Mammary epithelial cell (primary cell): Measurements from ENCODE around the gene GRN.

Experiments
- CTCF ChIP-seq, 2 donors: IDR thresholded peaks in 1 of 2; conservative IDR thresholded peaks in 1 of 2; 2 replicates each; pipeline ENCODE4 v1.5.1; 2011 to 2012; ENCODE audit warnings: inconsistent platforms in 2 of 2, low read length in 2 of 2, mild to moderate bottlenecking in 2 of 2, control low read depth in 1 of 2, low read depth in 1 of 2; ENCODE audit not compliant: insufficient read depth in 1 of 2; ENCODE audit errors: extremely low read depth in 1 of 2
- EZH2 ChIP-seq: IDR thresholded peaks from 2 replicates; pipeline ENCODE4 v1.6.1; 2012; ENCODE audit warnings: low read length, inconsistent platforms, borderline replicate concordance

DNA sequence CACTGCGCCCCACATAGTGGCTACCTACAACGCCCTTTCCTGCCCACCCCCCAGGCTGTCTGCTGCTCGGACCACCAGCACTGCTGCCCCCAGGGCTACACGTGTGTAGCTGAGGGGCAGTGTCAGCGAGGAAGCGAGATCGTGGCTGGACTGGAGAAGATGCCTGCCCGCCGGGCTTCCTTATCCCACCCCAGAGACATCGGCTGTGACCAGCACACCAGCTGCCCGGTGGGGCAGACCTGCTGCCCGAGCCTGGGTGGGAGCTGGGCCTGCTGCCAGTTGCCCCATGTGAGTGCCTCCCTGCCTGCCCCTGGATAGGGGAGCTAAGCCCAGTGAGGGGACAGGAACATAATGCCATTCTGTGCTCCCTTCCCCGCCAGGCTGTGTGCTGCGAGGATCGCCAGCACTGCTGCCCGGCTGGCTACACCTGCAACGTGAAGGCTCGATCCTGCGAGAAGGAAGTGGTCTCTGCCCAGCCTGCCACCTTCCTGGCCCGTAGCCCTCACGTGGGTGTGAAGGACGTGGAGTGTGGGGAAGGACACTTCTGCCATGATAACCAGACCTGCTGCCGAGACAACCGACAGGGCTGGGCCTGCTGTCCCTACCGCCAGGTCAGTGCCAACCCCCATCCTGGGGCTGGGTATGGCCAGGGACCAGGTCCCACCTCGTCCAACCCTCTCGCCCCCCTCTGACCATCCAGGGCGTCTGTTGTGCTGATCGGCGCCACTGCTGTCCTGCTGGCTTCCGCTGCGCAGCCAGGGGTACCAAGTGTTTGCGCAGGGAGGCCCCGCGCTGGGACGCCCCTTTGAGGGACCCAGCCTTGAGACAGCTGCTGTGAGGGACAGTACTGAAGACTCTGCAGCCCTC lies 7.1 kb downstream of the GRN start:
- no peak for TF ChIP-seq CTCF (conservative IDR thresholded peaks at IDR 0.05 in 1 of 2, IDR thresholded peaks at IDR 0.05 in 1 of 2; ENCODE audit: extremely low read depth in 1 of 2, insufficient read depth in 1 of 2, low read depth in 1 of 2, low read length in 2 of 2)
- TF ChIP-seq EZH2: no peak
